DND-41 (cell line): ENCODE data around the gene SDF2L1.

Experiments used
- EZH2 ChIP-seq: IDR thresholded peaks from 3 replicates; pipeline ENCODE4 v1.6.1; 2012; ENCODE audit warnings: borderline replicate concordance, low read depth, mild to moderate bottlenecking, moderate library complexity, low read length, inconsistent platforms; ENCODE audit not compliant: severe bottlenecking
- TF ChIP-seq, protein P1 (sequence below): IDR thresholded peaks from 2 replicates; pipeline ENCODE4 v1.5.1; 2012; ENCODE audit warnings: borderline replicate concordance, low read length, moderate library complexity, mild to moderate bottlenecking; ENCODE audit not compliant: poor library complexity, severe bottlenecking; ENCODE audit errors: extremely low read depth

DNA sequence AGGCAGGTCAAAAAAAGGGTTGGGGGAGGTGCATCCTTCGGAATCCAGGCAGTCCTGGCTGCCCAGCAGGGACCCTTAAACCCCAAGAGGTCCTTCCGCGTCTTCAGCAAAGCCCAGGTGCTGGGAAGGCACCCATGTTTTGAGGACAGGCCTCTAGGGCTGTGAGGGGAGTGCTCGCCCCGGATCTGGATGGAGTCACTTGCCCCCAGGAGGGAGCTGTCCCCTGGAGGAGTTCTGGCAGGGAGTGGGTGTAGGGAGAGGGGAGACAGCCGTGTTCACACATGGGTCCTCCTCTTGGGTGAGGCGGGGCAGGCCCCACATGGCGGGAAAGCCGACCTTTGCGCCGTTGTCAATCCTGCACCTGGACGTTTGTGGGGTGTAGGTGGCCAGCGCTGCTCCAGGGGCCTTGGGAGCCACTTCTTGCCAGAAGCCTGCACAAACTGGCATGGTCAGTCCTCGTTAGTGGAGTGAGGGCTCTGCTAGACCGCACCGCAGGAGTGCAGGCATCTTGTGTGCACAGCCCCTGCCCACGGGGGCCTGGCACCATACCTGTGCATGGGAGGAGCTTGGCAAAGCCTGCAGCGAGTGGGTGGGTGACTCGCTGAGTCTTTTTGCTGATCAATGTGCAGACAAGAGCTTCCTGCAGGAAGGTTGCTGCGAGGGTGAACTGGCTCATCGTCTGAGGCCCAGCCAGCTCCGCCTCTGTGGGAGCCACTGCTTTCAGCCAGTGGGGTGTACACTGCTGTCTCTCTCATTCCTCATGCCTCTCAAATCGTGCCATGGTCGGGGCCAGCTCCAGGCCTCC is 39.7 kb downstream of the SDF2L1 start:
- TF ChIP-seq, protein P1, sequence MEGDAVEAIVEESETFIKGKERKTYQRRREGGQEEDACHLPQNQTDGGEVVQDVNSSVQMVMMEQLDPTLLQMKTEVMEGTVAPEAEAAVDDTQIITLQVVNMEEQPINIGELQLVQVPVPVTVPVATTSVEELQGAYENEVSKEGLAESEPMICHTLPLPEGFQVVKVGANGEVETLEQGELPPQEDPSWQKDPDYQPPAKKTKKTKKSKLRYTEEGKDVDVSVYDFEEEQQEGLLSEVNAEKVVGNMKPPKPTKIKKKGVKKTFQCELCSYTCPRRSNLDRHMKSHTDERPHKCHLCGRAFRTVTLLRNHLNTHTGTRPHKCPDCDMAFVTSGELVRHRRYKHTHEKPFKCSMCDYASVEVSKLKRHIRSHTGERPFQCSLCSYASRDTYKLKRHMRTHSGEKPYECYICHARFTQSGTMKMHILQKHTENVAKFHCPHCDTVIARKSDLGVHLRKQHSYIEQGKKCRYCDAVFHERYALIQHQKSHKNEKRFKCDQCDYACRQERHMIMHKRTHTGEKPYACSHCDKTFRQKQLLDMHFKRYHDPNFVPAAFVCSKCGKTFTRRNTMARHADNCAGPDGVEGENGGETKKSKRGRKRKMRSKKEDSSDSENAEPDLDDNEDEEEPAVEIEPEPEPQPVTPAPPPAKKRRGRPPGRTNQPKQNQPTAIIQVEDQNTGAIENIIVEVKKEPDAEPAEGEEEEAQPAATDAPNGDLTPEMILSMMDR: no peak
- TF ChIP-seq EZH2: no peak
